Measurements from ENCODE around the gene SLC50A1. TPM values are rescaled to one million over a fixed set of nuclear protein-coding genes. Genes with fewer than 3 reads are reported as not detected.

Gene SLC50A1, protein sequence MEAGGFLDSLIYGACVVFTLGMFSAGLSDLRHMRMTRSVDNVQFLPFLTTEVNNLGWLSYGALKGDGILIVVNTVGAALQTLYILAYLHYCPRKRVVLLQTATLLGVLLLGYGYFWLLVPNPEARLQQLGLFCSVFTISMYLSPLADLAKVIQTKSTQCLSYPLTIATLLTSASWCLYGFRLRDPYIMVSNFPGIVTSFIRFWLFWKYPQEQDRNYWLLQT
- total RNA-seq (2022; extraction: Qiagen RNA extraction), result 30.9 to 37.0 TPM (median 32.7 TPM) in 5 replicates

DNA sequence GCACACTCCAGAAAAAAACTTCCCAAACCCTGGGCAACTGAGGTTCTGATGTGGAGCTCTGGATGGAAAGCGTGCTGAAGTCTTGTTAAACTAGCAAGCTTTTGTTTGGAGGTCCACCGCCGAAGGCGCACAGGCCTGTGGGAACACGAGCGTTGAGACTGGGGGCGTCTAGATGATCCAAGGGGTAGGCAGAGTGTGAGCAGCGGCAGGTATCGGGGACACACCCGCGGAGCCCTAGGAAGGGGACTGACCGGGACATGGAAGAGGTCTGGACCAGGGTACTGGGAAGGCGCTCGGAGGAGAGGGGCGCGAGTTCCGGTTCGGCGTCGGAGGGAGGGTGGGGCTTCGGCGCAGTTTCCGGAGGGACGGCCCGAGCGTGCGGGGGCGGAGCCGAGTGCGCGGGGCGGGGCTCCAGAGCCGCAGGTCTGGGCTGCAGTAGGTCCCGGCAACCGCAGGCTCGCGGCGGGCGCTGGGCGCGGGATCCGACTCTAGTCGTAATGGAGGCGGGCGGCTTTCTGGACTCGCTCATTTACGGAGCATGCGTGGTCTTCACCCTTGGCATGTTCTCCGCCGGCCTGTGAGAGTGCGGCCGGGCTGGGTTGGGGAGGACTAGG is at the start of gene SLC50A1:
SLC50A1 (plus strand) TSS at position 438 of the 614 bp plus-strand sequence; CDS start at position 498, 60 bp downstream.

DNA sequence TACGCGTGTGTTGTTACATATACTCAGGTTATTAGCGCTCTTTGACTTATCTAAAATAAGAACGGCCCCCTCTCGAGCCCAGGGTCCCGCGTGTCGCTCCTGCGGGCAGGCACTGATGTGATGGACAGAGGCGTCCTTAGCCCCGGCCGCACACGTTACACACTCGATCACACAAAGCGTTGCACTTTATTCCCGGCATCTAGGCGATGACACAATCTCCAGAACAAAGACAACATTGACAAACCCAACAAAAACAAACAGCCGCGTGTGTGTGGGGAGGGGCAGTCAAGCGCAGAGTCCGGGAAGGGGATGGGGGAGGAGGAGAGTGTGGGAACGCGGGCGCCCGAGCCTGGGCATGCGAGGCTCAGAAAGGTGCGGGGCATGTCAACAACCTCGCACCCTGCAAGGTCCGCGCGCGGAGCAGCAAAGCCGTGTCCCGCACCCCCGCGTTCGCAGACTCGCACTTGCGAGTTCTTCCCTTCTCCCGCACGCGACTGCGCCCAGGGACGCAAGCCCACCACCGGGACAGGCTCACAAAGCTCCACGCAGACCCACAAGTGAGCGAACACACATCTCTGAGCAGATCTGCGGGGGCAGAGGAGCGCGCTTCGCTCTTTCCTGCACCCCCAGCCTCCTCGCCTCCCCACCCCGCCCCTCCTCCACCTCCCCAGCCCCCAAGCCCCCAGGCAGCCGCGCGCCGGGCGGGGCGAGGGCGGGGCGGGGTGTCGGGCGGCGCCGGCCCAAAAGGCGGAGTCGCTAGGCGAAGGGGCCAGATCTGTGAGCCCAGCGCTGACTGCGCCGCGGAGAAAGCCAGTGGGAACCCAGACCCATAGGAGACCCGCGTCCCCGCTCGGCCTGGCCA is 8.3 kb upstream of the SLC50A1 start, which contains the start of gene EFNA1:
EFNA1 (plus strand) TSS at position 772 of the 862 bp plus-strand sequence. CDS start 102 bp downstream, outside the sequence.

DNA sequence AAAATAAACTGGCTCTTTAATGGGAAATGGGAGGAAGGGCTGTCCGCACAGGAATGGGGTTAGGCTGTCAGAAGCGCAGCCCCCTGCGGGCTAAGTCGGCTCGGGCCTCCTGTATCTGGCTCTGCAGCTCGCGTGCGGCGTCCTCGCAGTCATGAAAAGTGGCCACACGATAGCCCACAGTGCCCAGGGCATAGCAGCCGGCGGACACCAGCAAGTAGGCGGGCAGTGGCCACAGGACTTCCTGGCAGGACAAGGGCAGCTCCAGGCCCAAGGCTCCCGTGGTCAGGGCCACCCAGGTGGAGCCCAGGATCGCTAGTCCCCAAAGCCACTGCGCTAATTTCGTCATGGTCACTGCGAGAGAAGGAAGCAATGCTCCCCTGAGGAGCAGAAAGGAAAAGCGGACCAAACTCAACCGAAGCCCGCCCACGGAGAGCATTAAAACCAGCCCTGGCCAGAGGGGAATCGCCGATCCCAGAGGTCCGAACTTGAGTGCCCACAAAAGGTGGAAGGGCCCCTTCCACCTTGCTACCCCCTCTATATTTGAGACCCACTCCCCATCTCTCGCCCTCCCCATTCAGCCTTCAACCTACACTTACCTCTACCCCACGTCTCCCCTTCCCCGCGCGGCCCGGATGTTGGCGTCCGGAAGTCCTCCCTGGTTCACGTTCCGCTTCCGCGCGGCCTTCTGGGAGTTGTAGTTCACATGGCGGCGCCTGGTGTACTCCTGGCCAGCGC is 4.4 kb downstream of the SLC50A1 start, which contains the start of gene DPM3:
DPM3 (minus strand) TSS at position 637 of the 735 bp plus-strand sequence; CDS start at position 346, 291 bp downstream.

DNA sequence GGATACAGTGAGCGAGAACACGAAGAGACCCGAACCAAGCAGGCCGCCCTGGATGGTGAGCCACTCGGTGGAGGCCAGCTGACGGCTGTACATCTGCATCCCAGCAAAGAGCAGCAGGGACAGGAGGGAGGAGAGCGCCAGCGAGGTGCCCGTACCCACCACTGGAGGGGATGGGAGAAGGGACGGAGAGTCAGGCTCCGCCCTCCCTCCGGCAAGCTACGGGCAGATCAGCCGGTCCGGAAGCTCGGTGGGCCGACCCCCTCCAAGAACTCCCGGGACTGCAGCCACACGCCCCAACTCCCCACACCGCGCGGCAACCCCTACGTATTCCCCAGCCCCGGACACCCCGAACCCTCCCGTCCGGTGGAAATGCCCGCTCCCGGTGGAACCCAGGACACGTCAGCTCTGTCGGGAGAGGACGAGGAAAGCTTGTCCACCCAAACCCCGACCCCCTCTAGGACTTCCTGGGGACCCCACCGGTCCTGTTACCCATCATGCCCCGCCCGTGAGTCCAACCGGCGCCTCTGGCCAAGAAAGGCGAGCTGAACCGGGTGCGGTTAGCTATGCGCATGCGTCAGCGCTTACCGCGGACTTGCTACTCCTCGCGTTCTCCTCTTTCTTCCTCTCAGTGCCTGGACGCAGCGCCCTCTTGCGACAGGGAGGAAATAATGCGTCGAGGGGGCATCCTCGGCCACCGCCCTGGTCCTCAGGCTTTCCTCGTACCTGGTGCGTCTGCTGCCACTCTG is 37.3 kb downstream of the SLC50A1 start, which contains the start of gene KRTCAP2:
KRTCAP2 (minus strand) TSS at position 573 of the 746 bp plus-strand sequence; CDS start at position 493, 80 bp downstream.

DNA sequence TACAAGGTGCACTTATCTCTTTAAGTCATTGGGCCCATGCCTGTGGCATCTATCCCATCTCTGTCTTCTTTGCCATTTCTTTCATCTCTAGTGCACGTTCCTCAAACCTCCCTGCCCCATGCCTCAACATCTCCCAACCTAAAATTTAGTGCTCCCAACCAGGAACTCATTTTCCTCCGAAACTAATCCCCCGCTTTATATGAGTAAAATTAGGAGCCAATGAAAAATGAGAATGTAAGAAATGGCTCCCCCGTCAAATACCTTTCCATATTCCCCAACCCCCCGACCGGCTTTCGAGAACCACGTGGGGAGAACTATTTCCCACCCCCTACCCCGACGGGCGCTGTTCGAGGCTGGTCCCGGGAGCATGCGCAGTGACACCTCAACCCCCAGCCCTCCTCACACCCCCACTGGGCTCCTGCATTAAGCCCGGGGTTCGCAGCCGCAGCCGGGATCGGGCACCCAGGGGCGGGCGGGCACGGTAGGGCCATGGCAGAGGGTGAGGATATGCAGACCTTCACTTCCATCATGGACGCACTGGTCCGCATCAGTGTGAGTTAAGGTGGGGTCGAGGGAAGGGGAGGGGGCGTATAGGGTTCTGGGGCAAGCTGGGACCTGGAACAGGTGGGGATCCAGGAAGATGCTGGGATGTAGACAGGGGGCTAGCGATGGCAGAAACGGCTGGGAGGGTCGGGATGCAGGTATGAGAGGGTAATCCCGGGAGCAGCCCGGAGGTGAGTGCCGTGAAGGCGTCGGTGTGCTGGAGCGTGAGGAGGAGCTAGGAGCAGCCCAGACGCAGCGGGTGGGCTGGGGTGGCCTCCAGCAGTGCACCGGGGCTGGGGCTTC is 38.0 kb downstream of the SLC50A1 start, which contains the start of gene TRIM46:
TRIM46 (plus strand) TSS at position 372 of the 846 bp plus-strand sequence; CDS start at position 490, 118 bp downstream.

Other genes starting within 250 kb of the SLC50A1 start
- 41.4 to 44.4 TPM (median 42.1 TPM) in 5 replicates for gene PMVK, start 199.1 kb upstream of the SLC50A1 start, total RNA-seq (2022; extraction: Qiagen RNA extraction)
- gene PBXIP1, start 179.8 kb upstream of the SLC50A1 start, total RNA-seq (2022; extraction: Qiagen RNA extraction), result 11.9 to 16.0 TPM (median 14.4 TPM) in 5 replicates
- 19.4 to 23.1 TPM (median 22.1 TPM) in 5 replicates for gene PYGO2, start 174.1 kb upstream of the SLC50A1 start, total RNA-seq (2022; extraction: Qiagen RNA extraction)
- 209 to 336 TPM (median 304 TPM) in 5 replicates for gene SHC1, start 165.1 kb upstream of the SLC50A1 start, total RNA-seq (2022; extraction: Qiagen RNA extraction)
- 301 to 343 TPM (median 324 TPM) in 5 replicates for gene CKS1B, start 161.2 kb upstream of the SLC50A1 start, total RNA-seq (2022; extraction: Qiagen RNA extraction)
- 39.1 to 45.0 TPM (median 43.1 TPM) in 5 replicates for gene FLAD1, start 152.5 kb upstream of the SLC50A1 start, total RNA-seq (2022; extraction: Qiagen RNA extraction)
- gene LENEP, start 142.3 kb upstream of the SLC50A1 start, total RNA-seq (2022; extraction: Qiagen RNA extraction), result not detected in 5 replicates
- gene ZBTB7B, start 133.1 kb upstream of the SLC50A1 start, total RNA-seq (2022; extraction: Qiagen RNA extraction), result 38.8 to 58.2 TPM (median 53.7 TPM) in 5 replicates
- gene DCST2, start 102.1 kb upstream of the SLC50A1 start, total RNA-seq (2022; extraction: Qiagen RNA extraction), result 0.30 to 1.1 TPM (median 0.73 TPM) in 5 replicates
- 0.05 to 0.06 TPM (median 0.06 TPM) in 3 of 5 replicates, not detected in the others for gene DCST1, start 102.0 kb upstream of the SLC50A1 start, total RNA-seq (2022; extraction: Qiagen RNA extraction)
- gene ADAM15, start 84.5 kb upstream of the SLC50A1 start, total RNA-seq (2022; extraction: Qiagen RNA extraction), result 68.8 to 122 TPM (median 111 TPM) in 5 replicates
- 14.0 to 17.2 TPM (median 14.8 TPM) in 5 replicates for gene EFNA4, start 72.1 kb upstream of the SLC50A1 start, total RNA-seq (2022; extraction: Qiagen RNA extraction)
- gene EFNA3, start 57.0 kb upstream of the SLC50A1 start, total RNA-seq (2022; extraction: Qiagen RNA extraction), result 12.6 to 15.3 TPM (median 13.8 TPM) in 5 replicates
- 16.4 to 24.1 TPM (median 18.9 TPM) in 5 replicates for gene EFNA1, start 8.0 kb upstream of the SLC50A1 start, total RNA-seq (2022; extraction: Qiagen RNA extraction)
- 63.4 to 82.2 TPM (median 77.7 TPM) in 5 replicates for gene DPM3, start 4.7 kb downstream of the SLC50A1 start, total RNA-seq (2022; extraction: Qiagen RNA extraction)
- gene KRTCAP2, start 37.5 kb downstream of the SLC50A1 start, total RNA-seq (2022; extraction: Qiagen RNA extraction), result 221 to 270 TPM (median 241 TPM) in 5 replicates
- gene TRIM46, start 38.0 kb downstream of the SLC50A1 start, total RNA-seq (2022; extraction: Qiagen RNA extraction), result 1.8 to 2.9 TPM (median 2.5 TPM) in 5 replicates
- 5.1 to 10.0 TPM (median 7.6 TPM) in 5 replicates for gene THBS3, start 72.0 kb downstream of the SLC50A1 start, total RNA-seq (2022; extraction: Qiagen RNA extraction)
- gene MTX1, start 72.8 kb downstream of the SLC50A1 start, total RNA-seq (2022; extraction: Qiagen RNA extraction), result 64.1 to 69.8 TPM (median 65.5 TPM) in 5 replicates
- 24.9 to 39.5 TPM (median 37.9 TPM) in 5 replicates for gene ENTREP3, start 119.6 kb downstream of the SLC50A1 start, total RNA-seq (2022; extraction: Qiagen RNA extraction)
- gene SCAMP3, start 126.5 kb downstream of the SLC50A1 start, total RNA-seq (2022; extraction: Qiagen RNA extraction), result 92.3 to 126 TPM (median 116 TPM) in 5 replicates
- gene CLK2, start 137.7 kb downstream of the SLC50A1 start, total RNA-seq (2022; extraction: Qiagen RNA extraction), result 14.9 to 27.8 TPM (median 25.9 TPM) in 5 replicates
- gene HCN3, start 141.6 kb downstream of the SLC50A1 start, total RNA-seq (2022; extraction: Qiagen RNA extraction), result 3.1 to 5.7 TPM (median 5.4 TPM) in 5 replicates
- not detected in 5 replicates for gene PKLR, start 165.6 kb downstream of the SLC50A1 start, total RNA-seq (2022; extraction: Qiagen RNA extraction)
- gene FDPS, start 173.0 kb downstream of the SLC50A1 start, total RNA-seq (2022; extraction: Qiagen RNA extraction), result 164 to 188 TPM (median 168 TPM) in 5 replicates
- 35.2 to 46.8 TPM (median 45.3 TPM) in 5 replicates for gene RUSC1, start 185.0 kb downstream of the SLC50A1 start, total RNA-seq (2022; extraction: Qiagen RNA extraction)

All from A549 treated with dexamethasone at 1 μM for 4 hours (cell line).